Astrocyte of the spinal cord (primary cell): Measurements from ENCODE around the gene KHSRP.

Experiments used
- DNase-seq: peaks from one replicate; pipeline ENCODE4 v3.0.0; 2011; ENCODE audit warnings: low read depth, low spot score
- H3K4me3 ChIP-seq: 2 replicates; pipeline ENCODE4 v1.5.1; 2011; ENCODE audit warnings: low read depth, mild to moderate bottlenecking, low read length, moderate library complexity
- in situ Hi-C: cut with HindIII; loops from 2 replicates; pipeline ENCODE4 v1.10.0; 2017; ENCODE audit warnings: low sequenced_read_pairs
- TF ChIP-seq, protein P1 (sequence below): IDR thresholded peaks from 2 replicates; pipeline ENCODE4 v1.5.1; 2012; ENCODE audit warnings: low read depth, mild to moderate bottlenecking, low read length, inconsistent platforms

Gene KHSRP

DNA sequence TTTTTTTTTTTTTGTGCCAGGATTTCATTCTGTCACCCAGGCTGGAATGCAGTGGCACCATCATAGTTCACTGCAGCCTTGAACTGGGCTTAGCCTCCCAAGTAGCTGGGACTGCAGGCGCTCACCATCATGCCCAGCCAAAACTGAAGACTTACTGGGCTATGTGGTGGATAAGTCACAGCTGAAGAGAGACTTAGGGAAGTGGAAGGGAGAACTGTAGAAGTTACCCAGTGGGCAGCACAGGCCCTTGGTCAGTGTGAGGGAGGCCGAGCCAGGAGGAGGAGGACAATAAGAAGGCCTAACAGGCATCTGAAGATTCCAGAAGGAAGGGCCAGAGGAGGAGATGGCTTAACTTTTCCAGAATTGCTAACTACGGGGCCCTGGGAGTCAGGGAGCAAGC lies 44.9 kb downstream of the KHSRP start:
- no peak overlapping the region for H3K4me3 ChIP-seq
- in situ Hi-C loops = no loop called here
- DNase-seq = no peak
- TF ChIP-seq, protein P1, sequence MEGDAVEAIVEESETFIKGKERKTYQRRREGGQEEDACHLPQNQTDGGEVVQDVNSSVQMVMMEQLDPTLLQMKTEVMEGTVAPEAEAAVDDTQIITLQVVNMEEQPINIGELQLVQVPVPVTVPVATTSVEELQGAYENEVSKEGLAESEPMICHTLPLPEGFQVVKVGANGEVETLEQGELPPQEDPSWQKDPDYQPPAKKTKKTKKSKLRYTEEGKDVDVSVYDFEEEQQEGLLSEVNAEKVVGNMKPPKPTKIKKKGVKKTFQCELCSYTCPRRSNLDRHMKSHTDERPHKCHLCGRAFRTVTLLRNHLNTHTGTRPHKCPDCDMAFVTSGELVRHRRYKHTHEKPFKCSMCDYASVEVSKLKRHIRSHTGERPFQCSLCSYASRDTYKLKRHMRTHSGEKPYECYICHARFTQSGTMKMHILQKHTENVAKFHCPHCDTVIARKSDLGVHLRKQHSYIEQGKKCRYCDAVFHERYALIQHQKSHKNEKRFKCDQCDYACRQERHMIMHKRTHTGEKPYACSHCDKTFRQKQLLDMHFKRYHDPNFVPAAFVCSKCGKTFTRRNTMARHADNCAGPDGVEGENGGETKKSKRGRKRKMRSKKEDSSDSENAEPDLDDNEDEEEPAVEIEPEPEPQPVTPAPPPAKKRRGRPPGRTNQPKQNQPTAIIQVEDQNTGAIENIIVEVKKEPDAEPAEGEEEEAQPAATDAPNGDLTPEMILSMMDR = no peak

DNA sequence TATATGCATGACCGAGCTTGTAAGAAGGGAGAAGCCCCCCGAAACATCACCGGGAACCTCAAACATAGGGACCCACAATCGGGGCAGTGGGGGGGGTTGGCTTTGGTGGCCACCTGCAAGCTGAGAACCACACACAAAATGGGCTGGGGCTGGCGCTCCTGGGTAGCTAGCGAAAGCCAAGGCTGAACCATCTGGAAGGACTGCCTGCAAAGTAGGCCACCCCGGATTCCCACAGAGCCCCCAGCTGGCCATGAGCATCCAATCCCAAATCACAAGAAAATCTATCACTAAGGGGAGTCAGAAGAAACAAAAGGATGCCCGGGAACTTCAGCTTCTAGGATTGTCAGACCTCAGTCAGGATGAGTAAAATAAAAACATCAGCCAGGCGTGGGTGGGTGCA lies 46.1 kb downstream of the KHSRP start:
- DNase-seq = no peak
- TF ChIP-seq, protein P1 = no peak
- no peak overlapping the region for H3K4me3 ChIP-seq
- in situ Hi-C loops = no loop called here

DNA sequence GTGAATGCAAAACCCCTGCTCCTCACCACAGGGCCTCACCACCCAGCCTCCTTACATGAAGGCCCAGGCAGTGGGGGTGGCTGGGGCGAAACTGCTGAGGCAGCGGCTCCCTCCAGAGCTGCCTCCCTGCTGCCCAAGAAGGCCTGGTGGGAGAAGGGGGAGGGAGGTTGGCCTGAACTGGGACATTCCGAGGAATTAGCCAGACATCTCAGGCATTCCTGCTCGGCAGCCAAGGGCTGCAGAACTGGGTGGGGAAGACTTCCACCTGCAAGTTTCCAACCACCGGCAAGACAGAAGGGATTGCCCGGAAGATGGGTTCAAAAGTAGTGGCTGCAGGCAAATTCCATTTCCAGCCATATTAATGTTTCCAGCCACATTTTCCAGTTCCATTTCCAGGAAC lies 46.6 kb downstream of the KHSRP start:
- in situ Hi-C loops = no loop called here
- TF ChIP-seq, protein P1 = no peak
- peak; percentile 9 for DNase-seq

DNA sequence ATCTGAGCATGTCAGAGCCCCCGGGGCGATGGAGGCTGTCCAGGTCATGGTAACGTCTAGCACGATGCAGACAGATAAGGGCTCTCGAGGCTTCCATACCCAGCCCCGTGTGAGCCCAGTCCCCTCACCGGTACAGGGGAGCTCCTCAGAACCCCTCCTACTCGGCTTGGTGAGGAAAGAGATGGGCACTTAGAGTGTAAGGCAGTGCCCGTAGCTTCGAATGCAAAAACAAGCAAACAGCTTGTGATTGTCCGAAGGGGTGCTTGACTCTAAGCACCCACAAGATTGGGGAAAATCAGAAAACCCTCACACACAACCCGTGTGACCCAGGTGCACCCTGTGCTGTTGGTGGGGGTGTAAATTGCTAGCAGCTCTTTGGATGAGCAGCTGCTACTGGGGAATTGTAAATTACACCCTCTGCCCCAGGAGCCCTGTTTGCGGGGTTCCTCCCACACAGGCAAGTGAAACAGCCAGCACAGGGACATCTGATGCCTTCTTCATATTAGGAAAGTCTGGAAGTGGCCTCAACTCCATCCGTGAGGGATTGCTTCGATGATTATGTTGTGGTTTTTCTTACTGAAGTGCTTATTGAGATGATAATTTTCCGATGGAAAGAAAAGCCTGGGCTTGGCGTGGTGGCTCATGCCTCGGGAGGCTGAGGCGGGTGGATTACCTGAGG lies 48.0 kb downstream of the KHSRP start:
- TF ChIP-seq, protein P1 = no peak
- DNase-seq = no peak
- no peak overlapping the region for H3K4me3 ChIP-seq
- in situ Hi-C loops = no loop called here

More for the DNA sequence above, 46.6 kb downstream of the KHSRP start:
- no peak overlapping the region for H3K4me3 ChIP-seq

DNA sequence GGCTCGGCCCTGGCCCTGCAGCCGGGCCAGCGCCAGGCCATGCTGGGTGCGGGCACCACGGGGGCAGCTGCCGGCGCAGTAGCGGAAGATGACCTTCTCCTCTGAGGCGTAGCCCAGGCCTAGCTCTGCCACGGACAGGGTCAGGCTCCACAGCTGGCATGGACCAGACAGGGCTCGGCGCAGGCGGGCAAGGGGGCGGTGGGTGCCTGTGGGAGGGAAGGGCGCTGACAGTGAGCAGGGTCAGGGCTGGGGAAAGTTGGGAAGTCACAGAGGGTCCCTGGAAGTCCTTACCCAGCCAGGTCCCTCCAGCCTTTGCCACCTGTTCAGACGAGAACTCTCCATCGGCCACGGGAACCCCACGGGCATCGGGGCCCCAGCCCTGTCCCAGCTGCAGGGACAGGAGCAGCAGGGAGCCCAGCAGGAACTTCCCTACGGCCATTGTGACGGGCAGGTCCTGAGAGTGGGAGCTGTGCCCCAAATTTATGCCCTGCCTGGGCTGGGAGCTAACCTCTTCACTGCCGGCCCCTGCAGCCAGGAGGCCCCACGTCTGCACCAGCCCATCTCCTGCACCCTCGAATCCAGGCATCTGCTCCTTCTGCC lies 49.1 kb downstream of the KHSRP start, which contains the start of gene PSPN:
TSS of gene PSPN (minus strand) at position 523 of the 600 bp plus-strand sequence. CDS start at position 439, 84 bp downstream.
- TF ChIP-seq, protein P1 = no peak
- no peak for DNase-seq
- no peak within 1 kb of the TSS for H3K4me3 ChIP-seq
- in situ Hi-C loops = no loop called here

DNA sequence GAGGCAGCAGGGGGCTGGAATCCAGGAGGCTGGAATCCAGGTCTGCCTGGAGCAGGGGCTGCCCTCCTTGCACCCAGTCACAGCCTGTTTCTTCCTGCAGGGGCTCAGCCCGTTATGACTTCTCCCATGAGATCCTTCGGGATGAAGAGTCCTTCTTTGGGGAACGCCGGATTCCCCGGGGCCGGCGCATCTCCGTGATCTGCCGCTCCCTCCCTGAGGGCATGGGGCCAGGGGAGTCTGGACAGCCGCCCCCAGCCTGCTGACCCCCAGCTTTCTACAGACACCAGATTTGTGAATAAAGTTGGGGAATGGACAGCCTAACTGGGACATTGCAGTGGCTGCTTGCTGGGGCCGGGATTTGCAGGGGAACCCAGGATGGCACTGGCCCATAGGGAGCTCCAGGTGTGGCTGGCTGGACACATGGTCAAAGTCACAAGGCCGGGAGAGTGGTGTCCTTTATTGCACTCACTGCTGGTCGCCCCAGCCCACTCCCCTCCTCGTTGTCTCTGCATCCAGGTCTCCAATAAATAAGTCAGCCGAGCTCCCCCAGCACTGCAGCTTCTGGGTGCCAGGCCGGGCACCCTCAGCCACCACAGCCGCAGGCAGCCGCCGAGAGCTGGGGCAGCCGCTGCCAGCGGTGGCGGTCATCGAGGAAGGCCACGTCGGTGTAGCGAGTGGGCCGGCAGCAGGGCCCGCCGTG lies 49.8 kb downstream of the KHSRP start:
- DNase-seq = no peak
- TF ChIP-seq, protein P1 = no peak
- in situ Hi-C loops = no loop called here
- H3K4me3 ChIP-seq = no peak overlapping the region
